Cardiac fibroblast (primary cell): ENCODE data around the gene PLEKHG3.

ENCODE experiments used
- DNase-seq, 2 donors: peaks; one replicate each; pipeline versions ENCODE4 v3.0.0 to v3.0.0-alpha.2; 2010; ENCODE audit warnings: low read depth in 2 of 2
- H3K4me3 ChIP-seq, 2 donors: replicated peaks in 1 of 2; 1 replicate in 1 of 2; 2 replicates in 1 of 2; pipeline ENCODE4 v1.5.1; 2011; ENCODE audit warnings: low read depth in 2 of 2, low read length in 2 of 2, mild to moderate bottlenecking in 2 of 2, moderate library complexity in 1 of 2
- TF ChIP-seq, protein P1 (sequence below): IDR thresholded peaks from one replicate; pipeline ENCODE4 v1.5.1; 2011; ENCODE audit warnings: low read depth, mild to moderate bottlenecking, low read length, inconsistent platforms

Gene PLEKHG3

DNA sequence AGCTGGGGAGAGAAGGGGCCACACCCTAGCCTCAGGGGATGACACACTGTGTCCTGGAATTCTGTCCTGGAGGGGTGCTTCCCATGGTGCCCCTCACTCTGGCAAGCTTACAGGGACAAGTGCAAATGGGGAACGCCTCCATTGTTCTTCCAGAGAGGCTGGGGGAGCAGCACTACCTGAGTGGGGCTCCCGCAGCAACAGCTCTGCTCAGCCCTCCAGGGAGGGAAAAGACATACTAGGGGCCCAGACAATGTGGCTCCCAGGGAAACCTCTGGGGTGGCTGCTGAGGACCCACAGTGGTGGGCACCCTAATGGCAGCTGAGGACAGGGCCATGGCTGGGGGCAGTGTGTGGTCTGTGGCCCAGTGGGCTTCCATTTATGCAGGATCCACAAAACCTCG lies 69.4 kb downstream of the PLEKHG3 start:
- DNase-seq = no peak
- H3K4me3 ChIP-seq = no peak overlapping the region
- TF ChIP-seq, protein P1, sequence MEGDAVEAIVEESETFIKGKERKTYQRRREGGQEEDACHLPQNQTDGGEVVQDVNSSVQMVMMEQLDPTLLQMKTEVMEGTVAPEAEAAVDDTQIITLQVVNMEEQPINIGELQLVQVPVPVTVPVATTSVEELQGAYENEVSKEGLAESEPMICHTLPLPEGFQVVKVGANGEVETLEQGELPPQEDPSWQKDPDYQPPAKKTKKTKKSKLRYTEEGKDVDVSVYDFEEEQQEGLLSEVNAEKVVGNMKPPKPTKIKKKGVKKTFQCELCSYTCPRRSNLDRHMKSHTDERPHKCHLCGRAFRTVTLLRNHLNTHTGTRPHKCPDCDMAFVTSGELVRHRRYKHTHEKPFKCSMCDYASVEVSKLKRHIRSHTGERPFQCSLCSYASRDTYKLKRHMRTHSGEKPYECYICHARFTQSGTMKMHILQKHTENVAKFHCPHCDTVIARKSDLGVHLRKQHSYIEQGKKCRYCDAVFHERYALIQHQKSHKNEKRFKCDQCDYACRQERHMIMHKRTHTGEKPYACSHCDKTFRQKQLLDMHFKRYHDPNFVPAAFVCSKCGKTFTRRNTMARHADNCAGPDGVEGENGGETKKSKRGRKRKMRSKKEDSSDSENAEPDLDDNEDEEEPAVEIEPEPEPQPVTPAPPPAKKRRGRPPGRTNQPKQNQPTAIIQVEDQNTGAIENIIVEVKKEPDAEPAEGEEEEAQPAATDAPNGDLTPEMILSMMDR = no peak

DNA sequence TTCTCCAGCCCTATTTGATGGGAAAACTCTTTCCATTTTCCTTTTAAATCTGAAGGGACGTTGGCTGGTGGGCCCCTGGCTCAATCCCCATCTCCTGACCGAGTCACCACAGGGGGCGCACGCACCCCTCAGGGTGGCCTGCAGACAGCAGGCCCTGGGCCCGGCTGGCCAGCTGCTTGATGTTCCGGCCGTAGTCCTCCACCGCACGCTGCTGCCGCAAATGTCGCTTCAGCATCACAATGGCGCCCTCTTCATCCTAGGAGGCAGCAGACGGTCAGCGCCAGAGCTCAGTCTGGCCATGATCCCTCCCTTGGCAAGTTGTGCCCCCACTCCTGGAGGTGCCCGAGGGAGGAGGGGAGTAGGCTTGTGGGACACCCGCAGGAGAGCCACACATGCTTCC lies 70.0 kb downstream of the PLEKHG3 start:
- DNase-seq = no peak
- TF ChIP-seq, protein P1 = no peak
- H3K4me3 ChIP-seq = no peak overlapping the region

DNA sequence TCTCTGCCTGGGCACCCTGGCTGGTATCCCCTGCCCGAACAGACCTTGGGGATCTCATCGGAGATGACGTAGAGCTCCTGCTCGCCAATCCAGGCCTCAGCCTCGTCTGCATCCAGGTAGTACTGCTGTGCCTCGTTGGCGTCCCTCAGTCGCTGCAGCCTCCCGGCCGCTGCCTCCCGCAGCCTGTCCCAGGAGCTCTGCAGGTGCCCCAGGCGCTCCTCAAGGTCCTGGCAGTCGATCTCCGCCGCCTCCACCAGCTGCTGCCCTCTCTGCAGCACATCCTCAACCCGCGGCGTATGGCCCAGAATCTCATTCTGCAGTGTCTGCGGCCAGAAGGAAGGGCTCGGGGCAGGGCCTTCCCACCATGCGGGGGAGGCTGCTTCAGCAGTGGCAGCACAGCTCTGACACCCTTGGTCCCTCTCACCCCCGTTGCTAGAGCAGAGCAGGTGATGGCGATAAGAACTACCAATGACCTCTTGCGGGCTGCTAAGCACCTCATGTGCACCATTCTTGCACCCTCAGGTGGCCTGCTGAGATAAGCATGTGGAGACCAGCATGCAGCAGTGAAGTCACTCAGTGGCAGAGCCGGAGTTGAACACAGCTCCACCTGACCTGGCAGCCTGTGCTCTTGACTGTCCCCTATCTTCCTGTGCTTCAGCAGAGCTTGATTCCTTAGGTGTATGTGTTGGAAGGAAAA lies 71.0 kb downstream of the PLEKHG3 start:
- TF ChIP-seq, protein P1 = no peak
- no peak overlapping the region for H3K4me3 ChIP-seq
- no peak for DNase-seq

DNA sequence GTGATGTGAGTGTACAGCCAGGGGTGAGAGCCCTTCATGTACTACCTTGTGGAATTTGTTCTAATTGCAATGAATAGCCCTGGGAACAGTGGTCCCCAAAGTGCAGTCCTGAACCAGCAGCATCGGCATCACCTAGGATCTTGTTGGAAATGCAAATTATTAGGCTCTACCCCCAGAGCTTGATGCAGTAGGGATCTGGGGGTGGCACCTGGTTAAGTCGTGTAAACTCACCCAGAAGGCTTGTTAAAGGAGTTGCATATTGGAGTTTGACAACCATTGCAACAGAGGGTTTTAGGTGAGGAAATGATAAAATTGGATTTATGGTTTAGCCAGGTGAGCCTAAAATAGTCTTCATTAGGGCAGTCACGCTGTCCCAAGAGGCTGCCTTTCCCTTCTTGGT lies 73.2 kb downstream of the PLEKHG3 start:
- TF ChIP-seq, protein P1 = no peak
- no peak overlapping the region for H3K4me3 ChIP-seq
- no peak for DNase-seq

DNA sequence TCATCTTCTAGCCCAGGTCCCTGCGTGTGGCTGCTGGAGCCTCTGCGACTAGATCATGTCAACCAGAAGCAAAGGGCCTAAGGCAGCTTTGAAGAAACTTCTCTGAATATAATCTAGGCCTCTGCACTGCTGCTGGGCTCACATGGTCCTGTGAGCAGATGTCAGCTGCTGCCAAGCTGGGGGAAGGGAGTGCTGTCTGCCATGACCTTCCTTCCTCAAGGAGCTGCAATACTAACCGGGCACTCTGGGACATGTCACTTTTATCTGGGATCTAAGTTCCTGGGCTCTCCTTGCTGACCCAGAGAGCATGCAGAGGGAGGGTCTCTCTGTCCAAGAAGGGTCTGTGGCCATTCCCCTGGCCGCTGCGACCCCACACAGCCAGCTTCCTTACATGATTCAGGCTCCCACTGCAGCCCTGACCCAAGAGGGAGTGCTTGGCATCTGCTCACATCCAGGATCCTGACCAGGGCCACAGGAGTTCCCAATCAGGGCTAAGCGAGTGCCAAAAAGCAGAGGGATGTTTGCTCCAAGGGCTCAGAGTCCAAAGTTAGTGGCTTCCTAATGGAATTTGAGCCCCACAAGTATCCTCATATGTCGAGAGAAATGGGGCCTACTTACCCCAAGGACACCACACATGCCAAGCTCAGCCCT lies 74.0 kb downstream of the PLEKHG3 start:
- peak in 1 of 2 donors; percentile 16 for DNase-seq
- no peak overlapping the region for H3K4me3 ChIP-seq
- TF ChIP-seq, protein P1 = no peak

DNA sequence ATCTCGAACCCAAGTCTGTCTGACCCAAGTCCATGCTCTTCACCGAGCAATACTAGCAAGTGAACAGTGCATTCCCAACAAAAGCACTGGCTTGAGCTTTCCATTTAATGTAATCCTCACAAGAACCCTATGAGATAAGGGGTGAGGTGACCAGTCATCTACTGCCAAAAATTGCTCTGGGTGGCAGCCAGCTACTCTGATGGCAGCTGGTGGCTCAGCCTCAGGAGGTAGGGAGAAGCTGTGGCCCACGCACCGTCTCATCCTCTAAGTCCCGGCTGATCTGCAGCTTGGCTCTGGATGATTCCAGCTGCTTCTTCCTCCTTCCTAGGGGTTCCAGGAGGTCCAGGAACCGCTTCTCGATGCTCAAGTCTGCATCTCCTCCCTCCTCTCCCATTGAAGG lies 75.2 kb downstream of the PLEKHG3 start:
- no peak for DNase-seq
- TF ChIP-seq, protein P1 = no peak
- H3K4me3 ChIP-seq = no peak overlapping the region
